ENCODE measurements around the gene UGT1A5.

UGT1A5 gene

DNA sequence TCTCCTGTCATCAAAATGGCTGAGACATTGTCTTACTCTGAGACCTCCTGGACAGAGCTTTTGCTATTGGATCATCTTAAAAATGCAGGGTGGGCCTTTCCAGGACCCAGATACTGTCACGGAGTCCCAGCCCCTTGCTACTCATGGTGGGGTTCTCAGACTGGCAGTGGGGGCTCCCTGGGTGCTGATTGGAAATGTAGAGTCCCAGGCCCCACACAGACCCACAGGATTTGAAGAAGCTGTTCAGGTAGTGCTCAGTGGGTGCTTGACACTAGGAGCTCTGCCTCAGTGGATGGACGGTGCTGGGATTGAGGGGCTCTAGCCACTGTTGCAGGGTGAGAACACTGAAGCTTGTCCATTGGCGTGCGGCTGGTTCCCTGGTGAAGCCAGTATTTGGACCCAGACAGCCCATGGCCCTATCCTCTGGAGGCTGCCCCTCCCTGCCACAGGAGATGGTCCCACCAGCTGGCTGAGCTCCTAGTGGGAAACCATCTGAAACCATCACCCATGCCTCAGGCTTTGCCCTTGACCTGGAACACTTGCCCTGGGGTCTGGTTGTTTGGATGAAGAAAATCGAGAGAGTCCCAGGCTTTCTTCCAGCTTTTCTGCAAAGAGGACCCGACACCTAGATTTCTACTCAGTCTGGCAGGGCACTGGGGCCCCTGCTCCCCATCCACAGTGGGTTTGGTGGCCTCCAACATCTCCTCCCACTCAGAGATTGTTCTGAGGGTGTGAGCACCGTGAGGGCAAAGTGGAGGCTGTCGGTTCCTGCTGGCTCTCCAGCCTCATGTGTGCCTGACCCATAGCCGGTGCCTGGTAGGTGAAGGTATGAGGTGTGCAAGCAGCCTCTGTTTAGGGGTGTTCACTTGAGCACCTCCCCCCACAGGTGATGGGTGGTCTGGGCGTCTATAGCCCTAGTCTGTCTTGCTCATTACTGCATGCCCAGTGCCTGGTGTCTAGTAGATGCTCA lies 95.5 kb downstream of the UGT1A5 start:
- no peaks in the 10 kb centered on the region for H3K4me1 ChIP-seq
- H3K9ac ChIP-seq: no peak overlapping the region
- H3K36me3 ChIP-seq (ENCODE audit: control insufficient read depth, insufficient read depth, low read length): no peaks in the 10 kb centered on the region
- H3K4me3 ChIP-seq (ENCODE audit: low read depth, low read length): no peak overlapping the region
- no peak overlapping the region for H3K4me2 ChIP-seq (ENCODE audit: low read length)
- no peaks in the 10 kb centered on the region for H3K27me3 ChIP-seq (ENCODE audit: control insufficient read depth, insufficient read depth, low read length)
- no peak overlapping the region for H3K27ac ChIP-seq
- TF ChIP-seq, protein P1, sequence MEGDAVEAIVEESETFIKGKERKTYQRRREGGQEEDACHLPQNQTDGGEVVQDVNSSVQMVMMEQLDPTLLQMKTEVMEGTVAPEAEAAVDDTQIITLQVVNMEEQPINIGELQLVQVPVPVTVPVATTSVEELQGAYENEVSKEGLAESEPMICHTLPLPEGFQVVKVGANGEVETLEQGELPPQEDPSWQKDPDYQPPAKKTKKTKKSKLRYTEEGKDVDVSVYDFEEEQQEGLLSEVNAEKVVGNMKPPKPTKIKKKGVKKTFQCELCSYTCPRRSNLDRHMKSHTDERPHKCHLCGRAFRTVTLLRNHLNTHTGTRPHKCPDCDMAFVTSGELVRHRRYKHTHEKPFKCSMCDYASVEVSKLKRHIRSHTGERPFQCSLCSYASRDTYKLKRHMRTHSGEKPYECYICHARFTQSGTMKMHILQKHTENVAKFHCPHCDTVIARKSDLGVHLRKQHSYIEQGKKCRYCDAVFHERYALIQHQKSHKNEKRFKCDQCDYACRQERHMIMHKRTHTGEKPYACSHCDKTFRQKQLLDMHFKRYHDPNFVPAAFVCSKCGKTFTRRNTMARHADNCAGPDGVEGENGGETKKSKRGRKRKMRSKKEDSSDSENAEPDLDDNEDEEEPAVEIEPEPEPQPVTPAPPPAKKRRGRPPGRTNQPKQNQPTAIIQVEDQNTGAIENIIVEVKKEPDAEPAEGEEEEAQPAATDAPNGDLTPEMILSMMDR (IDR thresholded peaks at IDR 0.05): no peak
- no peaks in the 10 kb centered on the region for H3K79me2 ChIP-seq
- H3K9me3 ChIP-seq (ENCODE audit: control insufficient read depth, low read length): no peaks in the 10 kb centered on the region
- H2AFZ ChIP-seq: no peak overlapping the region

DNA sequence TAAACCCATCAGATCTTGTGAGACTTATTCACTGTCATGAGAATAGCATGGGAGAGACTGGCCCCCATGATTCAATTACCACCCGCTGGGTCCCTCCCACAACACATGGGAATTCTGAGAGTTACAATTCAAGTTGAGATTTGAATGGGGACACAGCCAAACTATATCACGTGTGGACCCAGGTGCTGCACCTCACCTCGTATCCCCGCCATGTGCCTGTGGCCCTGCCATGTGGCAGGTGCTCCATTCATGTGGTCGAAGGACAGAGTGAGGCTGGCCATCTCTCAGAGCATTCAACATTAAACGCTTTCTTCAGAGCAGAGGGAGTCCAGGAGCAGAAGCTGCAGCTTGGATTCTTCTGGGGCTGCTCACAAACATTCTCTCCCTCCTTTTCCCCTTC lies 97.7 kb downstream of the UGT1A5 start:
- no peak overlapping the region for H3K4me2 ChIP-seq (ENCODE audit: low read length)
- no peaks in the 10 kb centered on the region for H3K4me1 ChIP-seq
- no peaks in the 10 kb centered on the region for H3K79me2 ChIP-seq
- no peaks in the 10 kb centered on the region for H3K9me3 ChIP-seq (ENCODE audit: control insufficient read depth, low read length)
- H3K9ac ChIP-seq: no peak overlapping the region
- H3K36me3 ChIP-seq (ENCODE audit: control insufficient read depth, insufficient read depth, low read length): no peaks in the 10 kb centered on the region
- H3K27me3 ChIP-seq (ENCODE audit: control insufficient read depth, insufficient read depth, low read length): no peaks in the 10 kb centered on the region
- H3K27ac ChIP-seq: no peak overlapping the region
- H2AFZ ChIP-seq: no peak overlapping the region
- no peak overlapping the region for H3K4me3 ChIP-seq (ENCODE audit: low read depth, low read length)
- TF ChIP-seq, protein P1 (IDR thresholded peaks at IDR 0.05): no peak

DNA sequence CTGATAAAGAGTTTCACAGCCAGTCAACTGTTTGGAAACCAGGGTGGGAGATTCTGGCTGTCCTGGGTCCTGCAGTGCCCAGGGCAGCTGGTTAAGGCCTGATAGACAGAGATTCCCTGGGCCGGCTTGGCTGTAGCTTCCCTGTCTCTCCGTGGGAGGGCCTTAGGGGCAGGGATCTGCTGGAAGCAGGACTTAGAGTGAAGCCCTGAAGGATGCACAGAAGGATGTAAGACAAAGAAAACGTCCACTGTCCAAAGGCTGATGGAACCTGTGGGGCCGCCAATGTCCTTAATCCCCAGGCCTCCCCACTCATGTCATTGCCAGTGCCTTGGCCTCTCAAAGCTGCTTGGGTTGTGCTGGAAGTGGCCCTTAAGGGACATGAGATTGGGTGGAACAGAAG lies 98.4 kb downstream of the UGT1A5 start:
- H3K4me3 ChIP-seq (ENCODE audit: low read depth, low read length): no peak overlapping the region
- TF ChIP-seq, protein P1 (IDR thresholded peaks at IDR 0.05): no peak
- no peak overlapping the region for H3K27ac ChIP-seq
- no peaks in the 10 kb centered on the region for H3K27me3 ChIP-seq (ENCODE audit: control insufficient read depth, insufficient read depth, low read length)
- H3K9ac ChIP-seq: no peak overlapping the region
- H2AFZ ChIP-seq: no peak overlapping the region
- H3K4me2 ChIP-seq (ENCODE audit: low read length): no peak overlapping the region
- no peaks in the 10 kb centered on the region for H3K36me3 ChIP-seq (ENCODE audit: control insufficient read depth, insufficient read depth, low read length)
- no peaks in the 10 kb centered on the region for H3K9me3 ChIP-seq (ENCODE audit: control insufficient read depth, low read length)
- H3K79me2 ChIP-seq: no peaks in the 10 kb centered on the region
- no peaks in the 10 kb centered on the region for H3K4me1 ChIP-seq

DNA sequence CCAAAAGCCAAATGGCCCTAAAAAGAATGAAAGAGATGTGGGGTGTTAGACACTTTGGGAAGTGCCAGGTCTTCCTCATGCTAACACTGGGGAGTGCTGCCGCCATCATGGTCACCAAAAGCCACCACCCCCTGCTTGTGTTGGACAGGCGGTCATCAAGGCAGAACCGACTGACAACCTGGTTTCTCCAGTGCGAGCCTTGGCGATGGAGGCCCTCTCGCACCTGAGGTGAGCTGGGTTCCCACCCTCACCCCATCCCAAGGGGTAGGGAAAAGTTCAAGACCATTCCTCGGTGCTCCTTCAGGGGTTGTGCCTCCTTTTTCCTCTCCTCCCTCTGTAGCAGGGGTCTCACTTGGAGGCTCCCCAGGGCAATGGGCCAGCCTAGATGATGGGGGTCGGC lies 99.0 kb downstream of the UGT1A5 start:
- H3K27me3 ChIP-seq (ENCODE audit: control insufficient read depth, insufficient read depth, low read length): no peaks in the 10 kb centered on the region
- H3K4me1 ChIP-seq: no peaks in the 10 kb centered on the region
- TF ChIP-seq, protein P1 (IDR thresholded peaks at IDR 0.05): no peak

More for the DNA sequence above, 99.0 kb downstream of the UGT1A5 start:
- no peaks in the 10 kb centered on the region for H3K79me2 ChIP-seq
- no peak overlapping the region for H3K4me3 ChIP-seq (ENCODE audit: low read depth, low read length)
- H3K9ac ChIP-seq: no peak overlapping the region
- no peak overlapping the region for H2AFZ ChIP-seq
- no peak overlapping the region for H3K27ac ChIP-seq
- no peaks in the 10 kb centered on the region for H3K36me3 ChIP-seq (ENCODE audit: control insufficient read depth, insufficient read depth, low read length)
- no peak overlapping the region for H3K4me2 ChIP-seq (ENCODE audit: low read length)
- H3K9me3 ChIP-seq (ENCODE audit: control insufficient read depth, low read length): no peaks in the 10 kb centered on the region

All from parathyroid adenoma (tissue), 2 donors.